H9 (cell line): Measurements from ENCODE around the gene CCNJL. TPM values are rescaled to one million over a fixed set of nuclear protein-coding genes. Genes with fewer than 3 reads are reported as not detected.

ENCODE experiments used
- DNase-seq: peaks from one replicate; pipeline ENCODE4 v3.0.0-alpha.2; 2017
- H2AFZ ChIP-seq: one replicate; pipeline ENCODE4 v1.6.1; 2013; ENCODE audit warnings: mild to moderate bottlenecking, low read length, control low read depth, moderate library complexity
- H2AK5ac ChIP-seq: 2 replicates; pipeline ENCODE4 v1.6.1; 2013; ENCODE audit warnings: low read length, control low read depth, mixed read lengths; ENCODE audit not compliant: insufficient read length
- H2BK120ac ChIP-seq: one replicate; pipeline ENCODE4 v1.6.1; 2013; ENCODE audit warnings: low read depth, mild to moderate bottlenecking, low read length, control low read depth, inconsistent platforms; ENCODE audit not compliant: poor library complexity, severe bottlenecking
- H2BK12ac ChIP-seq: 2 replicates; pipeline ENCODE4 v1.6.1; 2013; ENCODE audit warnings: low read length, control low read depth, mixed read lengths, low read depth; ENCODE audit not compliant: insufficient read length
- H2BK15ac ChIP-seq: 2 replicates; pipeline ENCODE4 v1.6.1; 2013; ENCODE audit warnings: low read depth, low read length, control low read depth
- H2BK20ac ChIP-seq: one replicate; pipeline ENCODE4 v1.6.1; 2013; ENCODE audit warnings: low read depth, mild to moderate bottlenecking, low read length, control low read depth, inconsistent platforms; ENCODE audit not compliant: poor library complexity, severe bottlenecking
- H2BK5ac ChIP-seq: 2 replicates; pipeline ENCODE4 v1.6.1; 2013; ENCODE audit warnings: low read length, control low read depth, mixed read lengths; ENCODE audit not compliant: insufficient read length
- H3K14ac ChIP-seq: 2 replicates; pipeline ENCODE4 v1.6.1; 2013; ENCODE audit warnings: low read length, control low read depth; ENCODE audit not compliant: insufficient read depth
- H3K18ac ChIP-seq: 2 replicates; pipeline ENCODE4 v1.6.1; 2013; ENCODE audit warnings: low read depth, mild to moderate bottlenecking, mixed read lengths, low read length, control low read depth; ENCODE audit not compliant: insufficient read length
- H3K23ac ChIP-seq: 2 replicates; pipeline ENCODE4 v1.6.1; 2013; ENCODE audit warnings: low read length, control low read depth, mixed read lengths, low read depth; ENCODE audit not compliant: insufficient read length
- H3K23me2 ChIP-seq: 2 replicates; pipeline ENCODE4 v1.6.1; 2013; ENCODE audit warnings: low read depth, mild to moderate bottlenecking, mixed read lengths, low read length, control low read depth; ENCODE audit not compliant: insufficient read length, poor library complexity, severe bottlenecking
- H3K27ac ChIP-seq: 2 replicates; pipeline ENCODE4 v1.5.1; 2013; ENCODE audit warnings: low read length, control low read depth, mixed read lengths, low read depth; ENCODE audit not compliant: insufficient read length
- H3K27me3 ChIP-seq: 2 replicates; pipeline ENCODE4 v1.6.1; 2013; ENCODE audit warnings: low read length, control low read depth, inconsistent platforms; ENCODE audit not compliant: insufficient read depth
- H3K4ac ChIP-seq: 2 replicates; pipeline ENCODE4 v1.6.1; 2013; ENCODE audit warnings: low read depth, mild to moderate bottlenecking, control low read depth, inconsistent platforms, low read length, moderate library complexity
- H3K4me1 ChIP-seq: 2 replicates; pipeline ENCODE4 v1.6.1; 2013; ENCODE audit warnings: low read length, control low read depth, inconsistent platforms; ENCODE audit not compliant: insufficient read depth
- H3K4me2 ChIP-seq: 2 replicates; pipeline ENCODE4 v1.6.1; 2013; ENCODE audit warnings: low read length, control low read depth, mixed read lengths; ENCODE audit not compliant: insufficient read length, insufficient read depth
- H3K56ac ChIP-seq: 2 replicates; pipeline ENCODE4 v1.6.1; 2013; ENCODE audit warnings: low read depth, mild to moderate bottlenecking, mixed read lengths, low read length, control low read depth; ENCODE audit not compliant: insufficient read length
- H3K79me1 ChIP-seq: 2 replicates; pipeline ENCODE4 v1.6.1; 2013; ENCODE audit warnings: low read depth, mild to moderate bottlenecking, moderate library complexity, low read length, control low read depth, inconsistent platforms; ENCODE audit not compliant: insufficient read depth, poor library complexity, severe bottlenecking
- H3K79me2 ChIP-seq: 2 replicates; pipeline ENCODE4 v1.6.1; 2013; ENCODE audit warnings: low read length, control low read depth, inconsistent platforms; ENCODE audit not compliant: insufficient read depth
- H3K9ac ChIP-seq: 2 replicates; pipeline ENCODE4 v1.6.1; 2013; ENCODE audit warnings: low read length, control low read depth, mixed read lengths; ENCODE audit not compliant: insufficient read length; ENCODE audit errors: extremely low read depth
- H3K9me3 ChIP-seq: one replicate; pipeline ENCODE4 v1.6.1; 2013; ENCODE audit warnings: low read depth, low read length, inconsistent platforms; ENCODE audit not compliant: control insufficient read depth
- H3T11ph ChIP-seq: one replicate; pipeline ENCODE4 v1.6.1; 2013; ENCODE audit warnings: mild to moderate bottlenecking, low read length, control low read depth, inconsistent platforms
- H4K20me1 ChIP-seq: one replicate; pipeline ENCODE4 v1.6.1; 2013; ENCODE audit not compliant: control insufficient read depth, insufficient read length, insufficient read depth
- H4K5ac ChIP-seq: 2 replicates; pipeline ENCODE4 v1.6.1; 2013; ENCODE audit warnings: low read depth, mild to moderate bottlenecking, mixed read lengths, low read length, control low read depth; ENCODE audit not compliant: insufficient read length
- H4K8ac ChIP-seq: replicated peaks from 2 replicates; pipeline ENCODE4 v1.6.1; 2013; ENCODE audit warnings: low read length, control low read depth, mixed read lengths, low read depth; ENCODE audit not compliant: insufficient read length
- H4K91ac ChIP-seq: 2 replicates; pipeline ENCODE4 v1.6.1; 2013; ENCODE audit warnings: low read depth, mild to moderate bottlenecking, moderate library complexity, mixed read lengths, low read length, control low read depth; ENCODE audit not compliant: insufficient read length
- H3K27ac Mint-ChIP-seq, 3 experiments: 2 replicates in 2 of 3; 3 replicates in 1 of 3; pipeline ENCODE4 v1.8.0; 2020 to 2021; ENCODE audit warnings: mixed read lengths in 3 of 3, mild to moderate bottlenecking in 1 of 3, moderate library complexity in 1 of 3
- H3K27me3 Mint-ChIP-seq: 2 replicates; pipeline ENCODE4 v1.8.0; 2021; ENCODE audit warnings: low read depth, mild to moderate bottlenecking, moderate library complexity, mixed read lengths
- H3K36me3 Mint-ChIP-seq, 3 experiments: 2 replicates in 2 of 3; 3 replicates in 1 of 3; pipeline ENCODE4 v1.8.0; 2020 to 2021; ENCODE audit warnings: low read depth in 3 of 3, mixed read lengths in 3 of 3; ENCODE audit not compliant: insufficient read depth in 1 of 3
- H3K4me1 Mint-ChIP-seq, 2 experiments: 2 replicates each; pipeline ENCODE4 v1.8.0; 2020; ENCODE audit warnings: mixed read lengths in 2 of 2
- H3K4me3 Mint-ChIP-seq, 2 experiments: 2 replicates in 1 of 2; 3 replicates in 1 of 2; pipeline ENCODE4 v1.8.0; 2020 to 2021; ENCODE audit warnings: mild to moderate bottlenecking in 2 of 2, mixed read lengths in 2 of 2, moderate library complexity in 1 of 2
- H3K9me3 Mint-ChIP-seq, 2 experiments: 2 replicates in 1 of 2; 3 replicates in 1 of 2; pipeline ENCODE4 v1.8.0; 2020; ENCODE audit warnings: mild to moderate bottlenecking in 2 of 2, mixed read lengths in 2 of 2, moderate library complexity in 1 of 2
- WGBS: extraction: QIAGEN DNeasy Blood & Tissue Kit; methylation state at CpG from one replicate; pipeline ENCODE4 v1.1.7; 2013; ENCODE audit warnings: missing lambda C conversion rate, low lambda C conversion rate, mixed read lengths; ENCODE audit not compliant: insufficient read length; ENCODE audit errors: extremely low coverage; 5-methylcytosine and 5-hydroxymethylcytosine counted together
- total RNA-seq: library from RNA; stranded (reverse); gene quantifications from 2 replicates; pipeline ENCODE4 v1.2.1, GENCODE V29; 2021
- TF ChIP-seq, protein P1 (sequence below): fragments of 200-600 bp; sonication (generic); conservative IDR thresholded peaks from 3 replicates; pipeline ENCODE4 v1.8.0; 2021; ENCODE audit warnings: antibody characterized with exemption, mild to moderate bottlenecking

The CCNJL gene
- total RNA-seq, 1 experiment from 2014 or later = 26.9 TPM

DNA sequence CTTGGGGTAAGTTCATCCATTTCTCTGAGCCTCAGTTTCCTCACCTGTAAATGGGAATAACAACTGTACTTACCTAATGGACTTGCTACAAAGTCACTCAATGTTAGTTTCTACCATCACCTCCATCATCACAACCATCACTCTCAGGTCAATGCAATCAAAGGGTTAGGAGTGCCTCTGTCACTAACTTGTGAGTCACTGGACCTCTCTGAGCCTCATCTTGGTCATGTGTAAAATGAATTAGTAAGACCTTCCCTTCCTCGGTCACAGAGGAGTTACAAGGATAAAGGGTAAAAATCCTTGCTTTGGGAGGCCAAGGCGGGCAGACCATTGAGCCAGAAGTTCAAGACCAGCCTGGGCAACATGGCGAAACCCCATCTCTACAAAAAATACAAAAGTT, 70.2 kb downstream of the CCNJL start:
- peaks cover 5% of the 10 kb centered on the region; the same call in 1 of the 2 replicates for H3K4me1 ChIP-seq
- no peak overlapping the region for H4K91ac ChIP-seq
- TF ChIP-seq, protein P1, sequence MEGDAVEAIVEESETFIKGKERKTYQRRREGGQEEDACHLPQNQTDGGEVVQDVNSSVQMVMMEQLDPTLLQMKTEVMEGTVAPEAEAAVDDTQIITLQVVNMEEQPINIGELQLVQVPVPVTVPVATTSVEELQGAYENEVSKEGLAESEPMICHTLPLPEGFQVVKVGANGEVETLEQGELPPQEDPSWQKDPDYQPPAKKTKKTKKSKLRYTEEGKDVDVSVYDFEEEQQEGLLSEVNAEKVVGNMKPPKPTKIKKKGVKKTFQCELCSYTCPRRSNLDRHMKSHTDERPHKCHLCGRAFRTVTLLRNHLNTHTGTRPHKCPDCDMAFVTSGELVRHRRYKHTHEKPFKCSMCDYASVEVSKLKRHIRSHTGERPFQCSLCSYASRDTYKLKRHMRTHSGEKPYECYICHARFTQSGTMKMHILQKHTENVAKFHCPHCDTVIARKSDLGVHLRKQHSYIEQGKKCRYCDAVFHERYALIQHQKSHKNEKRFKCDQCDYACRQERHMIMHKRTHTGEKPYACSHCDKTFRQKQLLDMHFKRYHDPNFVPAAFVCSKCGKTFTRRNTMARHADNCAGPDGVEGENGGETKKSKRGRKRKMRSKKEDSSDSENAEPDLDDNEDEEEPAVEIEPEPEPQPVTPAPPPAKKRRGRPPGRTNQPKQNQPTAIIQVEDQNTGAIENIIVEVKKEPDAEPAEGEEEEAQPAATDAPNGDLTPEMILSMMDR = no peak
- no peak overlapping the region for H3K18ac ChIP-seq
- no peak overlapping the region for H4K5ac ChIP-seq
- DNase-seq = no peak
- no peak overlapping the region for H2BK20ac ChIP-seq
- H2BK5ac ChIP-seq = no peak overlapping the region
- no peak overlapping the region for H3K4ac ChIP-seq
- peaks cover 28 to 45% of the 10 kb centered on the region in 2 experiments for H3K4me1 Mint-ChIP-seq
- no peaks in the 10 kb centered on the region for H3K36me3 Mint-ChIP-seq
- H3K9me3 Mint-ChIP-seq = no peaks in the 10 kb centered on the region
- no peak overlapping the region for H3K9ac ChIP-seq
- no peak overlapping the region for H2BK12ac ChIP-seq
- H3K27me3 ChIP-seq = no peaks in the 10 kb centered on the region
- no peak overlapping the region for H2AFZ ChIP-seq
- no peak overlapping the region for H3K23ac ChIP-seq
- no peaks in the 10 kb centered on the region for H3K27me3 Mint-ChIP-seq
- no peak overlapping the region for H2BK120ac ChIP-seq
- H2AK5ac ChIP-seq = no peak overlapping the region
- H3K79me1 ChIP-seq = no peaks in the 10 kb centered on the region
- H3K27ac Mint-ChIP-seq = no peak overlapping the region
- WGBS = no CpG with 5 or more reads among the region's 3 CpGs
- H2BK15ac ChIP-seq = no peak overlapping the region
- no peak overlapping the region for H3K14ac ChIP-seq
- H3K23me2 ChIP-seq = no peaks in the 10 kb centered on the region
- no peaks in the 10 kb centered on the region for H3K9me3 ChIP-seq
- no peak overlapping the region for H3T11ph ChIP-seq
- no peak overlapping the region for H3K56ac ChIP-seq
- H3K27ac ChIP-seq = no peak overlapping the region
- H3K4me3 Mint-ChIP-seq = no peak overlapping the region
- no peaks in the 10 kb centered on the region for H3K79me2 ChIP-seq
- H3K4me2 ChIP-seq = no peak overlapping the region
- H4K8ac ChIP-seq = no peak overlapping the region
- no peaks in the 10 kb centered on the region for H4K20me1 ChIP-seq
